HG02852 (cell line): ENCODE data around the gene EPS15.
"Not testable (repeated sequence)": the region's sequence is repeated elsewhere in the genome, so short reads cannot be mapped to it uniquely, and the experiment has no call there.

Source experiments
- ATAC-seq: cut with Tn5 transposase; IDR thresholded peaks from one replicate; pipeline ENCODE4 v1.9.1; 2021; ENCODE audit warnings: mild to moderate bottlenecking, moderate library complexity; ENCODE audit not compliant: unreplicated experiment

EPS15 gene

GRCh38 chr1:51390641-51391040 lies 128.4 kb downstream of the EPS15 start:
- ATAC-seq, result not testable (repeated sequence)

GRCh38 chr1:51387288-51387687 lies 131.8 kb downstream of the EPS15 start:
- ATAC-seq, result not testable (repeated sequence)

- not testable (repeated sequence) for ATAC-seq
Observed at GRCh38 chr1:51386259-51386658, 132.8 kb downstream of the EPS15 start.

- ATAC-seq, result no peak
Observed at GRCh38 chr1:51385776-51386175, 133.3 kb downstream of the EPS15 start.

GRCh38 chr1:51381964-51382363 lies 137.1 kb downstream of the EPS15 start:
- no peak for ATAC-seq

GRCh38 chr1:51380936-51381335 lies 138.1 kb downstream of the EPS15 start:
- no peak for ATAC-seq

GRCh38 chr1:51378871-51379270 lies 140.2 kb downstream of the EPS15 start:
- ATAC-seq, result no peak

GRCh38 chr1:51373898-51374297 lies 145.2 kb downstream of the EPS15 start:
- ATAC-seq, result no peak

- ATAC-seq, result no peak
Observed at GRCh38 chr1:51372561-51372960, 146.5 kb downstream of the EPS15 start.

- no peak for ATAC-seq
Observed at GRCh38 chr1:51369171-51369570, 149.9 kb downstream of the EPS15 start.

GRCh38 chr1:51365774-51366173 lies 153.3 kb downstream of the EPS15 start:
- no peak for ATAC-seq

GRCh38 chr1:51359879-51360278 lies 159.2 kb downstream of the EPS15 start:
- ATAC-seq, result no peak

- no peak for ATAC-seq
Observed at GRCh38 chr1:51355382-51355781, 163.7 kb downstream of the EPS15 start.

- no peak for ATAC-seq
Observed at GRCh38 chr1:51354416-51354815, 164.7 kb downstream of the EPS15 start.

- no peak for ATAC-seq
Observed at GRCh38 chr1:51351907-51352306, 167.2 kb downstream of the EPS15 start.

GRCh38 chr1:51349862-51350261 lies 169.2 kb downstream of the EPS15 start:
- ATAC-seq, result no peak

- no peak for ATAC-seq
Observed at GRCh38 chr1:51348147-51348527, 170.9 kb downstream of the EPS15 start.

GRCh38 chr1:51347398-51348146 lies 171.5 kb downstream of the EPS15 start:
- ATAC-seq, result no peak

- no peak for ATAC-seq
Observed at GRCh38 chr1:51346086-51346942, 172.8 kb downstream of the EPS15 start.

- ATAC-seq, result no peak
Observed at GRCh38 chr1:51345300-51345687, 173.8 kb downstream of the EPS15 start.

- ATAC-seq, result no peak
Observed at GRCh38 chr1:51344602-51345299, 174.3 kb downstream of the EPS15 start.

- no peak for ATAC-seq
Observed at GRCh38 chr1:51344276-51344601, 174.8 kb downstream of the EPS15 start.
